ENCODE results near the gene EPOP. TPM values are rescaled to one million over a fixed set of nuclear protein-coding genes. Genes with fewer than 3 reads are reported as not detected.

The EPOP gene
- total RNA-seq, 1 donor from 2014 or later: 3.0 TPM

DNA sequence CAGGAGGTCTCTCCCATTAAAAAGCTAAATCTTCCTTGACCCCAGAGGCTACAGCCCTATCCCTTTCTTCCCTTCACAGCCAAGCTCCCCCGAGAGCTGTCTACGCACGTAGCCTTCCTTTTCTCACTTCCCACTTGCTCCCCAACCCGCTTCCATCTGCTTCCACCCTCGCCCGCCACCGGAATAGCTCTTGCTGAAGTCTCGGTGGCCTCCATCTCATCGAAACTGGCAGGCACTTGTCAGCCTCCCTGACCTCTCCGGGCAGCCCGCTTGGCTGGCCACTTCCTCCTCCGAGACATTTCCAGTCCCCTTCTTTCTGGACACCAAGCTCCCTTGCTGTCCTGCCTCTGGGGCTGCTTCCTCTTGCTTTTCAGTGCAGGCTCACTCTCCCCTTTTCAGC is 10.7 kb upstream of the EPOP start:
- intact Hi-C loops (cut with micrococcal nuclease): no loop called here
- no peaks in the 10 kb centered on the region for H3K9me3 Mint-ChIP-seq
- TF ChIP-seq CTCF (IDR thresholded peaks at IDR 0.05): no peak
- DNase-seq (no peak), ATAC-seq (ENCODE audit: low read depth) (no peak)
- ChIA-PET POLR2A (no interaction called here), CTCF (no interaction called here)
- no peak overlapping the region for H3K27ac Mint-ChIP-seq
- no peaks in the 10 kb centered on the region for H3K36me3 Mint-ChIP-seq (ENCODE audit: low read depth)
- peaks cover 6% of the 10 kb centered on the region for H3K27me3 Mint-ChIP-seq
- no peaks in the 10 kb centered on the region for H3K4me1 Mint-ChIP-seq
- no peak overlapping the region for H3K4me3 Mint-ChIP-seq

GRCh38 chr17:38681096-38681495 is 6.3 kb upstream of the EPOP start:
- POLR2A ChIA-PET: interaction anchor here (0.7 to 0.9 kb wide), 3 partner anchors 54 to 518 kb away, joined by 3 read pairs; no protein-coding TSS in a partner anchor
- Mint-ChIP-seq H3K27ac (no peak overlapping the region), H3K9me3 (no peaks in the 10 kb centered on the region), H3K27me3 (peaks cover 9% of the 10 kb centered on the region), H3K4me1 (peaks cover 7% of the 10 kb centered on the region), H3K36me3 (ENCODE audit: low read depth) (no peaks in the 10 kb centered on the region), H3K4me3 (no peak overlapping the region)
- DNase-seq (no peak), ATAC-seq (ENCODE audit: low read depth) (no peak)
- CTCF ChIA-PET: interaction anchor here (0.6 to 7.2 kb wide), 4 partner anchors 18 to 55 kb away, joined by 3 to 135 read pairs (median 6); no protein-coding TSS in a partner anchor
- TF ChIP-seq CTCF (IDR thresholded peaks at IDR 0.05): no peak
- intact Hi-C loops (cut with micrococcal nuclease): no loop called here

GRCh38 chr17:38677819-38678218 is 3.1 kb upstream of the EPOP start:
- POLR2A ChIA-PET: interaction anchor here (0.8 to 2.2 kb wide), 5 partner anchors 23 to 74 kb away, joined by 3 to 9 read pairs (median 3); partner anchors contain the start of genes MLLT6 and PSMB3
- H3K27ac Mint-ChIP-seq: no peak overlapping the region
- no peaks in the 10 kb centered on the region for H3K9me3 Mint-ChIP-seq
- intact Hi-C loops (cut with micrococcal nuclease): loop anchor here (1.0 to 10.0 kb wide), 6 partner anchors 23 to 477 kb away; partner anchors contain the start of genes CISD3, PLXDC1 and PSMB3
- CTCF ChIA-PET: interaction anchor here (1.2 to 7.2 kb wide), 6 partner anchors 8 to 58 kb away, joined by 3 to 135 read pairs (median 15); partner anchors contain the start of gene CISD3
- DNase-seq (no peak), ATAC-seq (ENCODE audit: low read depth) (no peak)
- peaks cover 21% of the 10 kb centered on the region for H3K4me1 Mint-ChIP-seq
- no peak for TF ChIP-seq CTCF (IDR thresholded peaks at IDR 0.05)
- H3K36me3 Mint-ChIP-seq (ENCODE audit: low read depth): no peaks in the 10 kb centered on the region
- peaks cover 15% of the 10 kb centered on the region for H3K27me3 Mint-ChIP-seq
- no peak overlapping the region for H3K4me3 Mint-ChIP-seq

GRCh38 chr17:38676706-38677504 is 2.1 kb upstream of the EPOP start:
- Mint-ChIP-seq H3K4me3 (no peak overlapping the region), H3K4me1 (peaks cover 27% of the 10 kb centered on the region)
- POLR2A ChIA-PET: interaction anchor here (0.6 to 2.2 kb wide), 7 partner anchors 24 to 75 kb away, joined by 3 to 9 read pairs (median 6); partner anchors contain the start of genes MLLT6 and PSMB3

More at GRCh38 chr17:38676706-38677504, 2.1 kb upstream of the EPOP start:
- CTCF ChIA-PET: interaction anchor here (0.7 to 7.2 kb wide), 14 partner anchors 7 to 119 kb away, joined by 3 to 135 read pairs (median 4); partner anchors contain the start of genes CISD3, MLLT6 and PSMB3
- peak; percentile 80 for TF ChIP-seq CTCF (IDR thresholded peaks at IDR 0.05)
- peaks cover 21% of the 10 kb centered on the region for H3K27me3 Mint-ChIP-seq
- intact Hi-C loops (cut with micrococcal nuclease): loop anchor here (1.0 to 10.0 kb wide), 6 partner anchors 24 to 478 kb away; partner anchors contain the start of genes CISD3, PLXDC1 and PSMB3
- H3K9me3 Mint-ChIP-seq: no peaks in the 10 kb centered on the region
- H3K36me3 Mint-ChIP-seq (ENCODE audit: low read depth): no peaks in the 10 kb centered on the region
- peak; percentile 64 for ATAC-seq (ENCODE audit: low read depth)
- H3K27ac Mint-ChIP-seq: no peak overlapping the region
- peak; percentile 68 for DNase-seq
